GM12872 (cell line): Measurements from ENCODE around the gene PBX1.

ENCODE experiments used
- CTCF ChIP-seq: IDR thresholded peaks from 3 replicates; pipeline ENCODE4 v1.5.1; 2011; ENCODE audit warnings: low read depth, mild to moderate bottlenecking, low read length, moderate library complexity; ENCODE audit not compliant: insufficient read depth

Gene PBX1

GRCh38 chr1:164764333-164764732 is 205.3 kb downstream of the PBX1 start:
- no peak for TF ChIP-seq CTCF

- TF ChIP-seq CTCF = no peak
These were observed 206.6 kb downstream of the PBX1 start for GRCh38 chr1:164765557-164765956.

- TF ChIP-seq CTCF = no peak
These were observed 207.2 kb downstream of the PBX1 start for GRCh38 chr1:164765992-164766720.

GRCh38 chr1:164767752-164768402 is 208.9 kb downstream of the PBX1 start:
- TF ChIP-seq CTCF = no peak

- no peak for TF ChIP-seq CTCF
These were observed 209.6 kb downstream of the PBX1 start for GRCh38 chr1:164768619-164769018.

GRCh38 chr1:164769486-164770130 is 210.6 kb downstream of the PBX1 start:
- no peak for TF ChIP-seq CTCF

- TF ChIP-seq CTCF = no peak
These were observed 211.1 kb downstream of the PBX1 start for GRCh38 chr1:164770131-164770529.
